BJ (cell line): ENCODE results near the gene MARCHF9. TPM values are rescaled to one million over a fixed set of nuclear protein-coding genes. Genes with fewer than 3 reads are reported as not detected.

ENCODE experiments used
- CTCF ChIA-PET: fragments of 350-600 bp; formaldehyde crosslinking; extraction: SDS; loops from one replicate; lab custom pipeline; 2021; ENCODE audit warnings: antibody characterized with exemption, inconsistent platforms; lab: Yijun Ruan, JAX
- POLR2A ChIA-PET: fragments of 300-600 bp; sonication (Branson Sonifier 250); formaldehyde crosslinking; extraction: SDS; loops from one replicate; lab custom pipeline; 2021; ENCODE audit warnings: antibody characterized with exemption; lab: Charles Lee
- DNase-seq: peaks from one replicate; pipeline ENCODE4 v3.0.0-alpha.2; 2011; ENCODE audit warnings: low read depth
- H3K27me3 ChIP-seq: 2 replicates; pipeline ENCODE4 v1.6.0; 2011; ENCODE audit warnings: low read length; ENCODE audit not compliant: control insufficient read depth, insufficient read depth
- H3K36me3 ChIP-seq: 2 replicates; pipeline ENCODE4 v1.5.1; 2011; ENCODE audit warnings: low read length; ENCODE audit not compliant: control insufficient read depth, insufficient read depth
- H3K4me3 ChIP-seq: 2 replicates; pipeline ENCODE4 v1.5.1; 2011; ENCODE audit warnings: low read depth, mild to moderate bottlenecking, control low read depth, low read length
- polyA plus RNA-seq: library from polyadenylated mRNA; depleted of rRNA; stranded (reverse); fragments of >200 nt; gene quantifications from 2 replicates; pipeline ENCODE4 v1.2.3, GENCODE V29; 2011
- TF ChIP-seq, protein P1 (sequence below): IDR thresholded peaks from 2 replicates; pipeline ENCODE4 v1.5.1; 2011; ENCODE audit warnings: low read depth, mild to moderate bottlenecking, control low read depth, inconsistent platforms, low read length, moderate library complexity; ENCODE audit not compliant: insufficient read depth

MARCHF9 gene
- polyA plus RNA-seq, 1 experiment, result 6.2 TPM

DNA sequence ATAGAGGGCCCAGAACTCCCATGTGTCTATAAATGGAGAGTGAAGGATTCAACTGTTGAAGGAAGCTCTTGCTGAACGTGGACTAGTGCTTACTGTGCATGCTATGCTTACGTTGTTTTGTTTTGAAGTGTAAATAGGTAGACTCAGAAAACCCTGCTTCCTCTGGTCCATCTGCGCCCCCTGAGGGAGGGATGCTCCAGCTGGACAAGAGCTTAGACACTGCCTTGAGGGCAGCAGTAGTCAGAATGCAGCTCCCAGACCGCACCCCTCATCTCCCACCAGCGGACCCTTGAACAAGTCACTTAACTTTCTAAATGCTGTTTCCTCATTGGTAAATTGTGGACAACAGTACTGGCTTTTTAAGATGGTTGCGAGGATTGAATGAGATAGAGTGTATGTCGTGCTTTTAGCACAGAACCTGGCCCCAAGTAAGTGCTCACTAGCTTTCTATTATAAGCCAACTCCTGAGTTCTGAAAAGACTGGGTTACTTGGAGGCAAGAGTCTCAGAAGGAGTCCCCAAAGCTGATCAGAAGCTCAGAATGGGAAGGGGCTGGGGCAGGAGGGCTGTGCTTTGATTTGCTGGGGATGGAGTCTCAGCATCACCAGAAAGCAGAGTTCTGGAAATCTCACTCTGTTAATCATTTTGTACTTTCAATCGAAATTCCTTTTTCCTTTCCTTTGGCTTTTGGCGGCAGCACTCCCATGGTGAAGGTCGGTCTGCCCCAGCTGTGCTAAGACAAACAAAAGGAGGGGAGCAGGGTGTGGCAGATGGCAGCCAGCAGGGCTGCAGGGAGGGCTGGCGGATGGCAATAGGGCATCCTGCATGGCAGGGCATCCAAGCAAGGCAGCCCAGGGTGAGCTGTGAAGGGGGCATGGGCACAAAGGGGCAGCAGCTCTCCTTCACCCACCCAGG lies 31.9 kb upstream of the MARCHF9 start:
- no peak for DNase-seq
- Histone ChIP-seq H3K27me3 (no peaks in the 10 kb centered on the region), H3K4me3 (no peak overlapping the region), H3K36me3 (peaks cover 24% of the 10 kb centered on the region)
- TF ChIP-seq, protein P1, sequence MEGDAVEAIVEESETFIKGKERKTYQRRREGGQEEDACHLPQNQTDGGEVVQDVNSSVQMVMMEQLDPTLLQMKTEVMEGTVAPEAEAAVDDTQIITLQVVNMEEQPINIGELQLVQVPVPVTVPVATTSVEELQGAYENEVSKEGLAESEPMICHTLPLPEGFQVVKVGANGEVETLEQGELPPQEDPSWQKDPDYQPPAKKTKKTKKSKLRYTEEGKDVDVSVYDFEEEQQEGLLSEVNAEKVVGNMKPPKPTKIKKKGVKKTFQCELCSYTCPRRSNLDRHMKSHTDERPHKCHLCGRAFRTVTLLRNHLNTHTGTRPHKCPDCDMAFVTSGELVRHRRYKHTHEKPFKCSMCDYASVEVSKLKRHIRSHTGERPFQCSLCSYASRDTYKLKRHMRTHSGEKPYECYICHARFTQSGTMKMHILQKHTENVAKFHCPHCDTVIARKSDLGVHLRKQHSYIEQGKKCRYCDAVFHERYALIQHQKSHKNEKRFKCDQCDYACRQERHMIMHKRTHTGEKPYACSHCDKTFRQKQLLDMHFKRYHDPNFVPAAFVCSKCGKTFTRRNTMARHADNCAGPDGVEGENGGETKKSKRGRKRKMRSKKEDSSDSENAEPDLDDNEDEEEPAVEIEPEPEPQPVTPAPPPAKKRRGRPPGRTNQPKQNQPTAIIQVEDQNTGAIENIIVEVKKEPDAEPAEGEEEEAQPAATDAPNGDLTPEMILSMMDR, result no peak
- ChIA-PET CTCF (interaction anchor here (1.7 kb wide), 1 partner anchor 13 kb away, joined by 3 read pairs; no protein-coding TSS in a partner anchor), POLR2A (no interaction called here)

DNA sequence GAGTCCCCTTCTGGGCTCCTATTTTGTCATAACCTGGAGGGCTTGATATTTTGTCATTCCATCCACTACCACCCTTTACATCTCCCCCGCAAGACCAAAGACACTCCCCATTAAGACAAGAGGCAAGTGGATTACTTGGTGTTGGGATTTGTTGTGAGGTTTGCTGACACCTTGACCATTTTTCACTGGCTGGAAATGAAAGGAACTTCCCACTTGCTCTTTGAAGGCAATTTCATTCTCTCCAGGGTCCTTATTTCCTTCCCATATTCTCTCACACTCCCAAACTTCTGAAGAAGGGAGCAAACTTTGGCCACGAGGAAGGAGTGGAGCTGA lies 31.3 kb upstream of the MARCHF9 start:
- TF ChIP-seq, protein P1, result no peak
- Histone ChIP-seq H3K36me3 (peaks cover 22% of the 10 kb centered on the region), H3K4me3 (no peak overlapping the region), H3K27me3 (no peaks in the 10 kb centered on the region)
- DNase-seq, result no peak
- CTCF ChIA-PET, result no interaction called here
- POLR2A ChIA-PET, result no interaction called here

DNA sequence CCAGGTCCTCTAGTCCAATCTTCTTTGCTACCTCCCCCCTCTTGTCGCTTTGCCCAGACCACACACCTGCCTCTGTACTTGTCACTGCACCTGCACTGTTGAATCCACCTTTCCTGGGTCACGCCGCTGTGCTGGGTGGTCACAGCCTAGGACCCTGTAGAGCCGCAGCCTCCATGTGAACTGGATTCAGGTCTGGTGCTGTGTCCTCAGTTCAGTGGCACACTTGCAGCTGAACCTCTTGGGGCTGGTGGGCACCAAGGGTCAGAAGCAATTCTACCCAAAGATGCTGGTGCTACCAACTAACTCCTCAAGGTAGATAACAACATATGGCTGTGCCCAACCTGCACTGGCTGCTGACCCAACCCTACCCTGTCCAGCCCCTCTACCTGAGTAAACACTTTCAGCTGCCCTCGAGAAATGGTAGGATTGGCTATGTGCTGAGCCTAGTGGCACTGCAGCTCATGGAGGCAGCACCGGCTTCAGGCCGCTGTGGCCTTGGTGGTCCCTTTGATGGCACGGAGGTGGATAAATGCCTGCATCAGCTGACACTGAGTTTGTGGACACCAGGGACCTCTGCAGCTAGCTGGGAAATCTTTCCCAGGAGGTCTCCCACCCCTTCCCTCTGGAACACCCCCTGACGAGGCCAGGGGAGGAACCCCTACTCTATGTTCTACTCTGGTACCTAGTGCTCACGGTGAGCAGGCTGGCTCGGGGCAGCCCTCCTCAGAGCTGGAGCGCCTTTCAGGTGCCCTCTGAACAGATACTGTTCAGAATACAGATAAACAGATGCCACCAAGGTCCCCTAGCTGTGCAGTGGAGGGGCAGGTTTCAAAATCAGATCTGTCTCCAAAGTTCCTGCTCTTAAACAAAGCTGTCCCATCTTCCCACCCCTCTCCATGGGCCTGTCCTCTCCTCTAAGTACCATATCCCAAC lies 30.6 kb upstream of the MARCHF9 start:
- DNase-seq, result no peak
- Histone ChIP-seq H3K4me3 (no peak overlapping the region), H3K27me3 (0 out of 2 replicates have a peak, but pooled peaks cover under 1% of the 10 kb centered on the region), H3K36me3 (peaks cover 16% of the 10 kb centered on the region)
- ChIA-PET CTCF (interaction anchor here (0.9 to 3.0 kb wide), 2 partner anchors 10 to 12 kb away, joined by 3 to 58 read pairs; partner anchors contain the start of gene AGAP2), POLR2A (no interaction called here)
- TF ChIP-seq, protein P1, result no peak

DNA sequence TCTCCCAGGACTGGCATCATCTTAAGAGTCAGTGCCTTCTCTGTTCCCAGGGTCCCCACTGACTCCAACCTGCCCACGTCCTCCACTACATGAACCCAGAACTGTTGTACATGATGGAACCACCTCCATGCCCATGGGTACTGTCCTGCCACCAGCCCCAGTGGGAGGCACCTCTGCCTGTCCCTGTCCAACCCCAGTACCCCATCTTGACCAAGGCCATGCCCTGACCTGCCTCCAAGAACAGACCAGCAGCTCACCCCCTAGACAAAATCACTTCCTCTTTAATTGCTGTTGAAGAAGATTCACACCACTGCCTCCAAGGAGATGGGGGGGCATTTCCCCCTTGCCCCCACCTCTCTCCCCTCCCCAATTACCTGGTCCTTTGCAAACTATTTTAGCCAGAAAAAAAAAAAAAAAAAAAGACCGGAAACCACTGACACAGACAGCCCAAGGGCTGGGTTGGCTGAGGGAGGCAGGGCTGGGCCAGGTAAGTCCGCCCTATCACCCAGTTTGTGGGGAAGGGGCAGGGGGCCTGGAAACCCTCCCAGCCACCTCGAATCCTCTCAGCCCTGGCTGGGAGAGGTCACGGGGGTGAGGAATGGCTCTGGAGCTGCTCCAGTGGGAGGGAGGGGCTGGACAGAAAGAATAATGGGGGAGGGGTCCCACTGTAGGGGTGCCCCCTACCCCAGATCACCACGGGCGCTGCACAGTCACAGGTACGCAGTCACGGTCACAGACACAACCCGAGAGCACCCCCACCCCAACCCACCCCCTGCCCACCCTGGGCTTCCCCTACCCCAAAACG lies 29.8 kb upstream of the MARCHF9 start:
- Histone ChIP-seq H3K27me3 (0 out of 2 replicates have a peak, but pooled peaks cover 1% of the 10 kb centered on the region), H3K4me3 (no peak overlapping the region), H3K36me3 (peaks cover 11% of the 10 kb centered on the region)
- TF ChIP-seq, protein P1, result no peak
- ChIA-PET POLR2A (no interaction called here), CTCF (interaction anchor here (0.6 to 3.0 kb wide), 23 partner anchors 8 to 146 kb away, joined by 3 to 58 read pairs (median 4); partner anchors contain the start of genes AGAP2, CYP27B1, EEF1AKMT3 and METTL1)
- DNase-seq, result no peak
